ENCODE results near the gene NFX1.
"Not testable (repeated sequence)": the region's sequence is repeated elsewhere in the genome, so short reads cannot be mapped to it uniquely, and the experiment has no call there.

NFX1 gene

DNA sequence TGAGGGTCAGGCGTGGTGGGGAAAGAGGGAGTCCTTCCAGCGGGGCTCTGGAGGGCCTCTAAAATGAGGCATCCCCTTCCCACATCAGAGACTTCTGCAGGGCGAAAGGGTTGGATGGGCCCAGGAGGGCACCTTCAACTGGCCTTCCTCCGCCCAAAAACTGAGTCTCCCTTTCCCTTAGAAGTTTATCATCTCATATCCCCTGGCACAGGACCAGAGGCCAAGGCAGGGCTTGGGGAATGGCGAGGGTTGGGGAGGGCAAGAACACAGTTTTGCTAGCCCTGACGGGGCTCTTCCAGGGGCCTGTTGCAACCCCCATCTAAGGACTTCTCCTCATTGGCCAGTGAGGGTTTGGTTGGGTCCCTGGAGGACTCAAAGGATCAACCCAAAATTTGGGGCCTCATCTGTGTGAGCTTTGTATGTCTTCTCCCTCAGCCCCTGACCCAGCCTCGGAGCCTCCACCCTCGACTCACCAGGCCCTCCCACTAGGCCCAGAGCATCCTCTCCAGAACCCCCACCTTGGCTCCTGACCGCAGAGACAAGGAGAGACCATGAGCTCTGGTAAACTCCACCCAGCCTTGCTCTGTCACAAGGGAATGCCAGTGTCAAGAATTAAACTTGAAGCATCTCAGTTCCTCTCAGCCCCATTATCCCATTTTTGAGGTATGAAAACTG lies 87.9 kb downstream of the NFX1 start:
- in situ Hi-C loops (cut with HindIII; ENCODE audit: low pct_unique_long_range_greater_than_20kb, low sequenced_read_pairs) = no loop called here
- TF ChIP-seq JUND (IDR thresholded peaks at IDR 0.05; ENCODE audit: low read depth) = no peak
- no peak for DNase-seq (ENCODE audit: low read depth in 1 of 2, low spot score in 1 of 2)

DNA sequence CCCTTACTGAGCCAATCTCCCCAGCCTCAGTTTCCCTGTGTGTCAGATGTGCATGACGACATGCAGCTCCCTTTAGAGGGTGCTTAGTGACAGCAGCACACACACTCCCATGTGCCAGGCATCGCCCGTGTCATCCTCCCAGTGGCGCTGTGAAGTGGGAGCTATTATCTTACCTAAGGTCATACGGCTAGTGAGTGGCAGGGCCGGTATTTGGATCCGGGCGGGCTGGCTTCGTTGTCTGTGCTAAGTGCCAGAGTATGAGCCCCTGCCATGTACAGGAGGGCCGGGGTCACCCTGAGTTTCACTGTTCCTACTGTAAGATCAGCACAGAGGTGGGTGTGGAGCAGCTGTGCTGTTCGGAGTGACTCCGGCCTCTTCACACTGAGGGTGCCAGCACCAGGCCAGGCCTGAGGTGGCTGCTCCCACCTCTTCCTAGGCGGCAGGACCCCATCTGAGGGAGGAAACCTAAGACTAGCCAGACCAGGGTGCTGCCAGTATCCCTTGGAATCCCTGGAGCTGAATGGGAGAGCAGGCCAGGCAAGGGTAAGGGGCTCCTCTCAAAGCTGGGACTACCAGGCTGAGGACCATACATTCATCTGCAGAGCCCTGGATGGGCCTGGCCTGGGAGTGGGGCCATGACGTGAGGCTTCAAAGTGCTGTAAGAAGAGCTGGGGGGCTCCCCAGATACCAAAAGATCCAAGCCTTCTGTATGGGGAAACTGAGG lies 89.5 kb downstream of the NFX1 start:
- in situ Hi-C loops (cut with HindIII; ENCODE audit: low pct_unique_long_range_greater_than_20kb, low sequenced_read_pairs) = no loop called here
- no peak for TF ChIP-seq JUND (IDR thresholded peaks at IDR 0.05; ENCODE audit: low read depth)
- DNase-seq (ENCODE audit: low read depth in 1 of 2, low spot score in 1 of 2) = no peak

DNA sequence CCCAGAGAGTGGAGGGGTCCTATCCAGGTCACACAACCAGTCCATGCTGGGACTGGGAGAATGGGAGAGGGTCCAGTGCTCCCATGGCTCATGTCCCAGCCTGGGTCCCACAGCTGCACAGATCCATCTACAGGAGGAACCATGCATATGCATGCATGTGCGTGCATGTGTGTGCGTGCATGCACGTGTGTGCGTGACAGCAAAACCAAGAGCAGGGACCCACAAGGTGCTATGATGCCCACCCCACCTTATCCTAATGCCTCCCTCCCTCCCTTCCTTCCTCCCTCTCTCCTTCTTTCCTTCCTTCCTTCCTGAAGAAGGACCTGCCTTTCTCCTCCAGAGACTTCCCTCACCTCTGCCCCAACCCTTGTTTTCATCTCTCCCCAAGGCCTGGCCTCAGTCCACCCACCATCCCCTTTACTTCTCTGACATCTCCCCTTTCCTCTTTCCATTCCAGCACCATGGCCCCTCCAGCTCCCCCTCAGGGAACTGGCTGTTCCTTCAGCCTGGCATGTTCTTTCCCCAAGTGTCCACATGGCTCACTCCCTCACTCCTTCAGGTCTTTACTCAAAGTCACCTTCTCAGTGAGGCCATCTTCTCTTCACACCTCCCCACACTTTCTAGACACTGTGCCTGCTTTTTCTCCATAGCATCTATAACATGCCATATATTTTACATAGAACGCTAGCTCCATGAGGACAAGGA lies 90.2 kb downstream of the NFX1 start:
- TF ChIP-seq JUND (IDR thresholded peaks at IDR 0.05; ENCODE audit: low read depth) = no peak
- DNase-seq (ENCODE audit: low read depth in 1 of 2, low spot score in 1 of 2) = no peak
- in situ Hi-C loops (cut with HindIII; ENCODE audit: low pct_unique_long_range_greater_than_20kb, low sequenced_read_pairs) = no loop called here

DNA sequence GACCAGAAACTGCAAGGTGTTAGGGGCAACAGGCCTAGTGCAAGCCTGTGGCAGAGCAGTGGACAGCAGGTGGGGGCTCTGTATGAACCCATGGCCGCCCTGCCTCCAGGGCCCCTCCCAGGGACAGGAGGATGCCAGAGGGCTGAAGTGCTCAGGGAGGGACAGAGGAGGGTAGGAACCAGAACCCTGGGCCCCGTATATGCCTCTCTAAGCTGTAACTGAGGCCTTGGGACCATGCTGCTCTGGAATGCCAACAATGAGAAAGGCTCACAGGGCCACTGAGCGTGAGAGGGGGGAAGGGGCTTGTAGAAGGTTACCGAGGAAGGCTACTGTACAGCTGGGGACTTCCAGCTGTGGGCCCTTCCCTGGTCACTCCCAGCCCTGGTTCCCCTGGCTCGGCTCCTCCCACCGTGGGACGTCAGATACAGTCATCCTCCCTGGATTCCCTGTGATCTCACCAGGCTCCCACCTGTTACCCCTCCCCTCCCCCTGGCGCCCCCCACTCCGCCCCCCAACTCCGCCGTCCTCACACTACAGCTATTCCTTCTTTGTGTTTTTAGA lies 91.0 kb downstream of the NFX1 start:
- DNase-seq (ENCODE audit: low read depth in 1 of 2, low spot score in 1 of 2) = no peak
- TF ChIP-seq JUND (IDR thresholded peaks at IDR 0.05; ENCODE audit: low read depth) = no peak
- in situ Hi-C loops (cut with HindIII; ENCODE audit: low pct_unique_long_range_greater_than_20kb, low sequenced_read_pairs) = no loop called here

DNA sequence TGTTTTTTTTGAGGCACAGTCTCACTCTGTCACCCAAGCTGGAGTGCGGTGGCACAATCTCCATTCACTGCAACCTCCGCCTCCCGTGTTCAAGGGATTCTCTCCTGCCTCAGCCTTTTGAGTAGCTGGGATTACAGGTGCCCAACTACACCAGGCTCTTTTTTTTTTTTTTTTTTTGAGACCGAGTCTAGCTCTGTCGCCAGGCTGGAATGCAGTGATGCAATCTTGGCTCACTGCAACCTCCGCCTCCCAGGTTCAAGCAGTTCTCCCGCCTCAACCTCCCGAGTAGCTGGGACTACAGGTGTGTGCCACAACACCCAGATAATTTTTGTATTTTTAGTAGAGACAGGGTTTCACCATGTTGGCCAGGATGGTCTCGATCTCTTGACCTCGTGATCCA lies 92.1 kb downstream of the NFX1 start:
- DNase-seq (ENCODE audit: low read depth in 1 of 2, low spot score in 1 of 2); in situ Hi-C loops (cut with HindIII; ENCODE audit: low pct_unique_long_range_greater_than_20kb, low sequenced_read_pairs): not testable (repeated sequence)

DNA sequence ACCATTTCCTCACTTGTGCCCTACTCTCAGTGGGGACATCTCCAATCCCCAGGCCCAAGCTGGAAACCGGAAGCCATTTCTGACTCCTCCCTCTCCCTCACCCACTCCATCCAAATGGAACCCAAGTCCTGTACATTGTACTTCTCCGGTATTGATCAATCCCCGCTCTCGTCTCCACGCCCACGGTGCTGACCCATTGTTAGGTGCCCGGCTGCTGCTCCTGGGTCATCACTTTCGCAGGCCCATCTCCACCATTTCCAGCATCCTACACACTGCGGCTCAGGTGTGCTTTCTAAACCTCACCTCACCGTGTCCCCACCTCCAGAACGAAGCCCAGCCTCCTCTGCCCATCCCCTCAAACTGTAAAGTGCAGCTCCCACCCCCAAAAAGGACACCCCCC lies 93.1 kb downstream of the NFX1 start:
- DNase-seq (ENCODE audit: low read depth in 1 of 2, low spot score in 1 of 2); in situ Hi-C loops (cut with HindIII; ENCODE audit: low pct_unique_long_range_greater_than_20kb, low sequenced_read_pairs): not testable (repeated sequence)

DNA sequence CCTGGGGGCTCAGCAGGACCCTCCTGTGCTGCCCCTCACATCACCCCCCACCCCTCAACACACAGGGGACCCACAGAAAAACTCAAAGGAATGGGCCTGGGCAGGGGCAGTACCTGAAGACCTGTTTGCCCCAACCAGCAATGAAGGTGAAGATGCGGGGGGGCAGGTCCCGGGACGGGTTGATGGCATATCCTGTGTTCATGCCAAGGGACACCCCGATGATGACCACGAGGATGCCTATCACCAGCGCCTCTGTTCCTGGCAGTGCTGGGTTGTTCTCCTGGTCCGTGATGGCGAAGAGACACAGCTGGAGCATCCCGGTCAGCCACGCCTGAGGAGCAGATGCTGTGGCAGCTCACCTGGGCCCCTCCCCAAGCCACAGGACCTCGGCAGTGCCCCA lies 95.2 kb downstream of the NFX1 start:
- in situ Hi-C loops (cut with HindIII; ENCODE audit: low pct_unique_long_range_greater_than_20kb, low sequenced_read_pairs); DNase-seq (ENCODE audit: low read depth in 1 of 2, low spot score in 1 of 2): not testable (repeated sequence)

DNA sequence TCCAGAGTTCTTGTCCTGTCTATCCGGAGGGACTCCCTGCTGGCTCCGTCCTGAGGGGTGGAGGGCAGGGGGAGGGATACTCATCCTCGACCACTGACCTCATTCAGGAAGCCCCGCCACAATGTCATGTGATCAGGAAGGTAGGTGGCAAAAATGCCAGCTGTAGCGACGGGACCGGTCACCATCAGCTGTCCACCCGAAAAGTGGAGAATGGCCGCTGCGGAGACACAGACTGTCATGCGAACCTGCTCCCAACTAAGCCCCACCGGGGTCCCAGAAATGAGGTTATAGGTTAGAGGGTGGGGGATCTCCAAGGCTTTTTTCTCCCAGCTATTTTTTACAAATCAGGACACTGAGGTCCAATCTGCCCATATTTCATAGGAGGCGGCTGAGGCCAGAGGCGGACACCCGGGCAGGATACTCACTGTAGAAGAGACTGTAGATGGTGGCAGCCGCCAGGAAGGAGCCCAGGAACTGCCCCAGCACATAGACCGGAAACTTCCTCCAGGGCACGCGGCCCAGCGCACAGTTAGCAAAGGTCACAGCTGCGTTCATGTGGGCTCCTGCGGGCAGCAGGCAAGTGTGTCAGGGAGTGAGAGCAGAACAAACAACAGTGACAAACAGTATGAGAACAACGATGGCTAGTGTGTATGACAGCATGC lies 95.8 kb downstream of the NFX1 start:
- in situ Hi-C loops (cut with HindIII; ENCODE audit: low pct_unique_long_range_greater_than_20kb, low sequenced_read_pairs); DNase-seq (ENCODE audit: low read depth in 1 of 2, low spot score in 1 of 2): not testable (repeated sequence)

DNA sequence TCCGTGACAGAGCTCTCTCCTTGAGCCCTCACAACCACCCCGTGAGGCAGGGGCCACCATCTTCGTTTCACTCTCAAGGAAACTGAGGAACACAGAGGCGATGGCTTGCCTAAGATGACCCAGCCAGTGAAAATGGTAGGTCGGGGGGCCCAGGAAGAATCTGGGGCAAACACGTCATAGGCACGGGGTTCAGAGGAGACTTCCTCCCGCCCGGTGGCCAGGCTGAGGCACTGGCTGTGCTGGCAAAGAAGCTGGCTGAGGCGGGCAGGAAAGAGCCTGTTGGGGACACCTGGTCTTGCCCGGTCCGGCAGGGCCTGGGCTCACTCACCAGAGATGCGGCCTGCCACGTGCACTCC lies 96.3 kb downstream of the NFX1 start:
- in situ Hi-C loops (cut with HindIII; ENCODE audit: low pct_unique_long_range_greater_than_20kb, low sequenced_read_pairs) = not testable (repeated sequence)

DNA sequence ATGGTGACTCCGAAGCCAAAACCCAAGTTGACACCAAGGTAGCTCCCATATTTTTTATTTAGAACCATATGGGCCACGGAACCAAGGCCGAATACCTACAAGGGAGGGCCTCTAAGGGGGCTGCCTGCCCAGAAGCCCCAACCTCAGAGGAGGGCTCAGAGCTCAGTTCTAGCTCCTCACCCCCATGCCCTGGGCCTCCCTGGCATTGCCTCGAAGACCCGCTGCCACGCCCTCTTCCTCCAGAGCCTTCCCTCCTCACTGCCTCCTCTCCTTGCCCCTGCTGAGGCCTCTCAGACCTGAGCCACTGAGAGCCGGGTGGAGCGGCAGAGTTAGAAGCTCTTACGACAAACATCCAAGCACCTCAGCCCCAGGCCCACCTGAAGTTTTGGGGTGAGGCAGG lies 96.7 kb downstream of the NFX1 start:
- DNase-seq (ENCODE audit: low read depth in 1 of 2, low spot score in 1 of 2); in situ Hi-C loops (cut with HindIII; ENCODE audit: low pct_unique_long_range_greater_than_20kb, low sequenced_read_pairs): not testable (repeated sequence)

More for the DNA sequence above, 96.3 kb downstream of the NFX1 start:
- DNase-seq (ENCODE audit: low read depth in 1 of 2, low spot score in 1 of 2) = not testable (repeated sequence)

DNA sequence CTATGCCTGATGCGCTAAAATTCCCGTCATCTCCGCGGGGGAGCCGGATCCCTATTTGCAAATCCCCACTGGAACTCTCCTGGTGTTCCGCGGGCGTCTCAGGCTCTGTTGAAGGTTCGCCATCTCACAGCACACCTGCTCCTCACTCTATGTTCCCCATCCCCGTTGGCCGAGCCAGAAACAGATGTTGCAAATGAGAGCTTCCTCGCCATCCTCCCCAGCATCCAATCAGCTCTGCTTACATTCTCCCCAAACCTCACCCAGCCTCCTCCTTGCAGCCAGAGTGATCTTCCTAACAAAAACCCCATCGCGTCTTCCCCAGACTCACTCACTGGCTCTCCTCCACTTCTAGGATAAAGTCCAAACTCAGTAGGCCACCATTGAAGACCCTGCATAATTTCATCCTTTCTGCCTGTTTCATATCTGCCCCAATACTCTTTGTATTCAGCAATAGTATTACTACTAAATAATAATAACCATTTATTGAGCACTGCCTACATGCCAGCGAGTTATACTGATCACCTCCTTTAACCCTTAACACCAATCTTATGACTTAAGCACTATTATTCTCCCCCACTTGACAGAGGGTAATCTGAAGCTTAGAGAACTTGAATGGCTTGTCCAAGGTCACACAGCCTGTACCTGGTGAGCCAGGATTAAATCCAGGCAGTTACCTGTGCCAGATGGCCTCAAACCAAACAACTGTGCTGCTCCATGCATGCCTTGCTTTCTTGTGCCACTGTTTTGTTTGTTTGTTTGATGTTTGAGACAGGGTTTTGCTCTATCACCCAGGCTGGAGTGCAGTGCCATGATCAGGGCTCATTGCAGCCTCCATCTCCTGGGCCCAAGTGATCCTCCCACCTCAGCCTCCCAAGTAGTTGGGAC lies 98.0 kb downstream of the NFX1 start:
- peak in 1 of 2 experiments; percentile 36 for DNase-seq (ENCODE audit: low read depth in 1 of 2, low spot score in 1 of 2)
- TF ChIP-seq JUND (IDR thresholded peaks at IDR 0.05; ENCODE audit: low read depth) = no peak
- in situ Hi-C loops (cut with HindIII; ENCODE audit: low pct_unique_long_range_greater_than_20kb, low sequenced_read_pairs) = no loop called here

DNA sequence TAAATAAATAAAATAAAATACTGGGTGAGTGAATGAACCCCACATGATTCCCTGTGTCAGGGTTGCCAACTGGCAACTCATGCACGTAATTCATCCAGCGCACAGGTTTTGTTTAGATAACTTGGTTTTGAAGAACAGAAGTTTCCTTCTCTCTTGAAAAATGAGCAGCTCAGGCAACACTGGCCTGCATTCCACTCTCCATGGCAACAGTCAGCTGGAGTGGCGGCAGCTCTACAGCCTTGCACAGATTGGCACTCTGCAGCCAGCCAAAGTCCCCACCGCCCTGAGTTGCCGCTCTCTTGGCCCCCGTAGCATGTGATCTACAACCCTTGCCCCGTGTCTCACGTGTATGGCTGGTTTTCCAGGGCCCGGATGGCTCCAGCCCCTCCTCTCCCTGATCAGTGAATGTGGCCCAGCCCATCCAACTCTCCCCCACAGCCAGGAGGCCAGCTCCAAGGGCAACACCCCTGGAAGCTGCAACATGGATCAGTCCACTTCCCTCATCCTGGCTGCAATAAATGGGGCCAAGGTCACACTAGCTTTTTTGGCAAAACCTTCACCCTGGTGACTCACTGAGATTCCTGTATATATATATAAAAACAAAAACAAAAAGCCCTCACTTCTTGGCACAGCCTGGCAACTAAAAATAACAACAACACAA lies 100.9 kb downstream of the NFX1 start:
- DNase-seq (ENCODE audit: low read depth in 1 of 2, low spot score in 1 of 2) = peak in 1 of 2 experiments; percentile 54
- in situ Hi-C loops (cut with HindIII; ENCODE audit: low pct_unique_long_range_greater_than_20kb, low sequenced_read_pairs) = not testable (repeated sequence)

DNA sequence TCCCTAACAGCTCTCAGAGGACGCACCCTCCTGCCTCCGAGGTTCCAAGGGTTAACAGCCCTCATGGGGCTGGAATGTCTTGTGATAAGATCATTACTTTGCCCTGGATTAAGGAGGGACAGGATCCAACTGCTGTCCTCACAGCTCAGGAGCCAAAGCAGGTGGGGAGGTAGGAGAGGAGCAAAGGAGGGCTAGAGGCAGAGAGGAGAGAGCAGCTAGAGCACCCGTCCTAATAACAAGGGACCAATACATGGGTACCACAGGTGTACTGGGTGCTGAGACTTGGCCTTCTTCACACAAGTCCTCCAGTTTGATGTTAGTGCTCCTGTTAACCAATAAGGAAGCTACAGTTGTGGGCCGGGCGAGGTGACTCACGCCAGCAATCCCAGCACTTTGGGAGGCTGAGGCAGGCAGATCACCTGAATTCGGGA lies 102.3 kb downstream of the NFX1 start:
- DNase-seq (ENCODE audit: low read depth in 1 of 2, low spot score in 1 of 2); in situ Hi-C loops (cut with HindIII; ENCODE audit: low pct_unique_long_range_greater_than_20kb, low sequenced_read_pairs): not testable (repeated sequence)
